Hepatocyte (in vitro differentiated cells): ENCODE data around the gene CKAP2L. TPM values are rescaled to one million over a fixed set of nuclear protein-coding genes. Genes with fewer than 3 reads are reported as not detected.

Experiments used
- DNase-seq: peaks from one replicate; pipeline ENCODE4 v3.0.0-alpha.2; 2016; ENCODE audit warnings: low spot score
- H2AFZ ChIP-seq: fragments of 200-600 bp; sonication (generic); 2 replicates; pipeline ENCODE4 v1.6.0; 2016; ENCODE audit warnings: antibody characterized with exemption, mild to moderate bottlenecking
- H3K27ac ChIP-seq: fragments of 200-600 bp; sonication (generic); 2 replicates; pipeline ENCODE4 v1.5.1; 2016; ENCODE audit warnings: mild to moderate bottlenecking
- H3K27me3 ChIP-seq: fragments of 200-600 bp; sonication (generic); 2 replicates; pipeline ENCODE4 v1.6.1; 2016
- H3K36me3 ChIP-seq: fragments of 200-600 bp; sonication (generic); replicated peaks from 2 replicates; pipeline ENCODE4 v1.5.1; 2016; ENCODE audit warnings: low read depth; ENCODE audit not compliant: insufficient read depth
- H3K4me1 ChIP-seq: fragments of 200-600 bp; sonication (generic); 2 replicates; pipeline ENCODE4 v1.5.1; 2016; ENCODE audit warnings: mild to moderate bottlenecking, moderate library complexity; ENCODE audit not compliant: insufficient read depth
- H3K4me2 ChIP-seq: fragments of 200-600 bp; sonication (generic); 2 replicates; pipeline ENCODE4 v1.6.0; 2016
- H3K4me3 ChIP-seq: fragments of 200-600 bp; sonication (generic); 2 replicates; pipeline ENCODE4 v1.5.1; 2016; ENCODE audit warnings: mild to moderate bottlenecking
- H3K79me2 ChIP-seq: fragments of 200-600 bp; sonication (generic); 2 replicates; pipeline ENCODE4 v1.6.0; 2017; ENCODE audit warnings: mild to moderate bottlenecking
- H3K9me2 ChIP-seq: fragments of 200-600 bp; sonication (generic); replicated peaks from 2 replicates; pipeline ENCODE4 v1.6.0; 2017; ENCODE audit warnings: mild to moderate bottlenecking; ENCODE audit not compliant: insufficient read depth
- H3K9me3 ChIP-seq: fragments of 200-600 bp; sonication (generic); 2 replicates; pipeline ENCODE4 v1.5.1; 2016; ENCODE audit warnings: low read depth, mild to moderate bottlenecking
- H4K20me1 ChIP-seq: fragments of 200-600 bp; sonication (generic); 2 replicates; pipeline ENCODE4 v1.6.0; 2016; ENCODE audit warnings: mild to moderate bottlenecking; ENCODE audit not compliant: insufficient read depth, poor library complexity, severe bottlenecking
- EZH2 ChIP-seq: fragments of 200-600 bp; sonication (generic); IDR thresholded peaks from 2 replicates; pipeline ENCODE4 v1.6.1; 2016; ENCODE audit warnings: antibody characterized with exemption, mild to moderate bottlenecking, borderline replicate concordance
- EZH2phosphoT487 ChIP-seq: fragments of 200-600 bp; sonication (generic); IDR thresholded peaks from one replicate; pipeline ENCODE4 v1.6.1; 2018; ENCODE audit warnings: antibody characterized with exemption, mild to moderate bottlenecking, low read depth, moderate library complexity; ENCODE audit not compliant: unreplicated experiment, severe bottlenecking
- WGBS: methylation state at CpG from one replicate; pipeline ENCODE4 v1.1.6; 2016; ENCODE audit warnings: low lambda C conversion rate; ENCODE audit errors: missing lambda C conversion rate; 5-methylcytosine and 5-hydroxymethylcytosine counted together
- polyA plus RNA-seq: library from polyadenylated mRNA; unstranded; fragments of >200 nt; fragmentation: Nextera tagmentation; extraction: Ambion mirVana; gene quantifications from 2 replicates; pipeline ENCODE4 v1.2.1, GENCODE V29; 2016
- total RNA-seq: library from RNA; depleted of rRNA; stranded (reverse); fragments of >200 nt; gene quantifications from 2 replicates; pipeline ENCODE4 v1.2.3, GENCODE V29; 2014
- TF ChIP-seq, protein P1 (sequence below): fragments of 200-600 bp; sonication (generic); IDR thresholded peaks from 2 replicates; pipeline ENCODE4 v1.5.1; 2016; ENCODE audit warnings: antibody characterized with exemption, mild to moderate bottlenecking; ENCODE audit not compliant: poor library complexity

CKAP2L gene
- total and polyA plus RNA-seq, 2 experiments from 2014 or later = 7.2 to 8.1 TPM

DNA sequence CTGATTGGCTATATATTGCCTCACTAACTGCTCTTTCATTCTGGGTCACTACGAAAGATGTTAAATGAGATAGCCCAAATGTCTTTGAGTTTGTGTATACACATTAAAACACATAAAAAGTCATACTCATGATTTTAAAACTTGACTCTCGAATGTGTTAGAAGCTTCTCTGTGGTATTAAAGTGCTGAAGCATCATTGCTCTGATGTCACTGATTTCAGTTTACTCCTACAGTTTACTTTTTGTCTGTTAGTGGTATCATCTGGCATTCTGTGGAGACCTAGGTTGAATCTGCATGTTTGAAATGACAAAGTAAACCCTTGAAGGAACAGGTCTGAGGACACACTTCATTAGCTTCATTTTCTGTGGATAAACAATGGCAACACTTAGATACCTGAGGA is 32.9 kb downstream of the CKAP2L start:
- no peak overlapping the region for H3K27ac ChIP-seq
- H3K4me3 ChIP-seq = no peak overlapping the region
- H3K9me2 ChIP-seq = no peaks in the 10 kb centered on the region
- H3K9me3 ChIP-seq = no peaks in the 10 kb centered on the region
- H4K20me1 ChIP-seq = no peaks in the 10 kb centered on the region
- TF ChIP-seq EZH2 = no peak
- TF ChIP-seq, protein P1, sequence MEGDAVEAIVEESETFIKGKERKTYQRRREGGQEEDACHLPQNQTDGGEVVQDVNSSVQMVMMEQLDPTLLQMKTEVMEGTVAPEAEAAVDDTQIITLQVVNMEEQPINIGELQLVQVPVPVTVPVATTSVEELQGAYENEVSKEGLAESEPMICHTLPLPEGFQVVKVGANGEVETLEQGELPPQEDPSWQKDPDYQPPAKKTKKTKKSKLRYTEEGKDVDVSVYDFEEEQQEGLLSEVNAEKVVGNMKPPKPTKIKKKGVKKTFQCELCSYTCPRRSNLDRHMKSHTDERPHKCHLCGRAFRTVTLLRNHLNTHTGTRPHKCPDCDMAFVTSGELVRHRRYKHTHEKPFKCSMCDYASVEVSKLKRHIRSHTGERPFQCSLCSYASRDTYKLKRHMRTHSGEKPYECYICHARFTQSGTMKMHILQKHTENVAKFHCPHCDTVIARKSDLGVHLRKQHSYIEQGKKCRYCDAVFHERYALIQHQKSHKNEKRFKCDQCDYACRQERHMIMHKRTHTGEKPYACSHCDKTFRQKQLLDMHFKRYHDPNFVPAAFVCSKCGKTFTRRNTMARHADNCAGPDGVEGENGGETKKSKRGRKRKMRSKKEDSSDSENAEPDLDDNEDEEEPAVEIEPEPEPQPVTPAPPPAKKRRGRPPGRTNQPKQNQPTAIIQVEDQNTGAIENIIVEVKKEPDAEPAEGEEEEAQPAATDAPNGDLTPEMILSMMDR = no peak
- TF ChIP-seq EZH2phosphoT487 = no peak
- DNase-seq = no peak
- H3K36me3 ChIP-seq = no peaks in the 10 kb centered on the region
- H3K4me1 ChIP-seq = peaks cover 3% of the 10 kb centered on the region
- no peak overlapping the region for H2AFZ ChIP-seq
- no peaks in the 10 kb centered on the region for H3K27me3 ChIP-seq
- WGBS = 84% methylated on average over 2 of the region's 2 CpGs
- no peak overlapping the region for H3K4me2 ChIP-seq
- H3K79me2 ChIP-seq = no peaks in the 10 kb centered on the region

DNA sequence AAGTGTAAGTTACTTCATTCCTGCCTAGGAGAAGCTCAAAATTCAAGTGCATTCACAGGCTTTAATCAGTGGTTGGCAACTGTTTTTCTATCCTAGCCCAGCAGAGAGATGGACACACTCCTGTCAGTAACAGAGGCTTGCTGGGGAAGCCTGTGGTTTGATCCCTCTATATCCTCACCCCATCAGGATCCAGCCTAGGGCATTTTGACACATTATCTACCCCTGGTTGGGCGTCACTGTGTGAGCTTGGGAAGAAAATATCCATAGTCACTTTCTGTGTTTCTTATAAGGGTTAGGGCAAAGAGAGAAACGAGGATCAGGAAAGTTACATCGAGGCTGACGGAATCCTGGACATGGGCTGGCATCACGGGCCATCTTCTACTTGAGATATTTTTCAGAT is 33.6 kb downstream of the CKAP2L start:
- H3K36me3 ChIP-seq = no peaks in the 10 kb centered on the region
- H3K79me2 ChIP-seq = no peaks in the 10 kb centered on the region
- no peaks in the 10 kb centered on the region for H4K20me1 ChIP-seq
- no peak overlapping the region for H3K4me2 ChIP-seq
- H3K27me3 ChIP-seq = no peaks in the 10 kb centered on the region
- H3K9me2 ChIP-seq = no peaks in the 10 kb centered on the region
- no peaks in the 10 kb centered on the region for H3K9me3 ChIP-seq
- no peak for DNase-seq
- WGBS = 87% methylated on average over 5 of the region's 5 CpGs
- H3K27ac ChIP-seq = no peak overlapping the region
- TF ChIP-seq EZH2 (no peak), EZH2phosphoT487 (no peak)
- TF ChIP-seq, protein P1 = no peak
- no peak overlapping the region for H2AFZ ChIP-seq
- no peak overlapping the region for H3K4me3 ChIP-seq
- peaks cover 3% of the 10 kb centered on the region for H3K4me1 ChIP-seq

- Histone ChIP-seq H3K79me2 (no peaks in the 10 kb centered on the region), H3K9me3 (no peaks in the 10 kb centered on the region), H4K20me1 (no peaks in the 10 kb centered on the region), H3K4me2 (no peak overlapping the region), H3K9me2 (no peaks in the 10 kb centered on the region), H3K27ac (no peak overlapping the region), H3K27me3 (no peaks in the 10 kb centered on the region), H3K4me3 (no peak overlapping the region), H3K36me3 (no peaks in the 10 kb centered on the region), H3K4me1 (peaks cover 3% of the 10 kb centered on the region), H2AFZ (no peak overlapping the region)
- WGBS = 93% methylated on average over 6 of the region's 8 CpGs
- TF ChIP-seq, protein P1 = no peak
- TF ChIP-seq EZH2phosphoT487 (no peak), EZH2 (no peak)
- DNase-seq = no peak
Observed at GRCh38 chr2:112730216-112730615, 34.2 kb downstream of the CKAP2L start.
